Neural progenitor cell (in vitro differentiated cells): Measurements from ENCODE around the gene CENPP. TPM values are rescaled to one million over a fixed set of nuclear protein-coding genes. Genes with fewer than 3 reads are reported as not detected.

ENCODE experiments used
- DNase-seq: peaks from one replicate; pipeline ENCODE4 v3.0.0-alpha.2; 2016; ENCODE audit warnings: low spot score
- H2AFZ ChIP-seq: fragments of 200-600 bp; sonication (generic); replicated peaks from 2 replicates; pipeline ENCODE4 v1.6.1; 2016; ENCODE audit warnings: antibody characterized with exemption
- H3F3A ChIP-seq: fragments of 200-600 bp; sonication (generic); 2 replicates; pipeline ENCODE4 v1.6.1; 2016; ENCODE audit warnings: antibody characterized with exemption, low read depth
- H3K27ac ChIP-seq: fragments of 200-600 bp; sonication (generic); 2 replicates; pipeline ENCODE4 v1.5.1; 2016; ENCODE audit warnings: mild to moderate bottlenecking
- H3K27me3 ChIP-seq: fragments of 200-600 bp; sonication (generic); 2 replicates; pipeline ENCODE4 v1.6.1; 2016; ENCODE audit warnings: mild to moderate bottlenecking, moderate library complexity
- H3K36me3 ChIP-seq: fragments of 200-600 bp; sonication (generic); 2 replicates; pipeline ENCODE4 v1.5.1; 2016
- H3K4me1 ChIP-seq: fragments of 200-600 bp; sonication (generic); 2 replicates; pipeline ENCODE4 v1.6.1; 2016; ENCODE audit warnings: mixed run types
- H3K4me2 ChIP-seq: fragments of 200-600 bp; sonication (generic); 2 replicates; pipeline ENCODE4 v1.6.1; 2016
- H3K4me3 ChIP-seq: fragments of 200-600 bp; sonication (generic); 2 replicates; pipeline ENCODE4 v1.5.1; 2016
- H3K79me2 ChIP-seq: fragments of 200-600 bp; sonication (generic); 2 replicates; pipeline ENCODE4 v1.6.1; 2016; ENCODE audit warnings: low read depth
- H3K9ac ChIP-seq: fragments of 200-600 bp; sonication (generic); 2 replicates; pipeline ENCODE4 v1.6.1; 2016
- H3K9me3 ChIP-seq: fragments of 200-600 bp; sonication (generic); 2 replicates; pipeline ENCODE4 v1.5.1; 2016; ENCODE audit warnings: low read depth
- H4K20me1 ChIP-seq: fragments of 200-600 bp; sonication (generic); 2 replicates; pipeline ENCODE4 v1.6.1; 2016; ENCODE audit warnings: low read depth
- H3K27ac Mint-ChIP-seq: 3 replicates; pipeline ENCODE4 v1.8.0; 2021; ENCODE audit warnings: mixed read lengths
- H3K27me3 Mint-ChIP-seq: 2 replicates; pipeline ENCODE4 v1.8.0; 2022; ENCODE audit warnings: low read depth, mild to moderate bottlenecking, inconsistent platforms, moderate library complexity, mixed read lengths; ENCODE audit not compliant: insufficient read depth
- H3K36me3 Mint-ChIP-seq: 3 replicates; pipeline ENCODE4 v1.8.0; 2021; ENCODE audit warnings: mixed read lengths
- H3K4me1 Mint-ChIP-seq: 3 replicates; pipeline ENCODE4 v1.8.0; 2021; ENCODE audit warnings: mixed read lengths
- H3K4me3 Mint-ChIP-seq: 3 replicates; pipeline ENCODE4 v1.8.0; 2021; ENCODE audit warnings: mild to moderate bottlenecking, moderate library complexity, mixed read lengths
- H3K9me3 Mint-ChIP-seq: 3 replicates; pipeline ENCODE4 v1.8.0; 2020; ENCODE audit warnings: mixed read lengths
- CTCF ChIP-seq: fragments of 200-600 bp; sonication (generic); IDR thresholded peaks from 2 replicates; pipeline ENCODE4 v1.5.1; 2017; ENCODE audit warnings: antibody characterized with exemption, mild to moderate bottlenecking
- EZH2 ChIP-seq: fragments of 200-600 bp; sonication (generic); IDR thresholded peaks from 2 replicates; pipeline ENCODE4 v1.6.1; 2017; ENCODE audit warnings: antibody characterized with exemption, mild to moderate bottlenecking, moderate library complexity
- EZH2phosphoT487 ChIP-seq: fragments of 200-600 bp; sonication (generic); IDR thresholded peaks from 2 replicates; pipeline ENCODE4 v1.6.1; 2017; ENCODE audit warnings: antibody characterized with exemption
- total RNA-seq: library from RNA; depleted of rRNA; stranded (reverse); fragments of >200 nt; gene quantifications from 2 replicates; pipeline ENCODE4 v1.2.3, GENCODE V29; 2015; ENCODE audit warnings: low replicate concordance

CENPP gene
- total RNA-seq, 1 donor from 2014 or later = 10.7 TPM

DNA sequence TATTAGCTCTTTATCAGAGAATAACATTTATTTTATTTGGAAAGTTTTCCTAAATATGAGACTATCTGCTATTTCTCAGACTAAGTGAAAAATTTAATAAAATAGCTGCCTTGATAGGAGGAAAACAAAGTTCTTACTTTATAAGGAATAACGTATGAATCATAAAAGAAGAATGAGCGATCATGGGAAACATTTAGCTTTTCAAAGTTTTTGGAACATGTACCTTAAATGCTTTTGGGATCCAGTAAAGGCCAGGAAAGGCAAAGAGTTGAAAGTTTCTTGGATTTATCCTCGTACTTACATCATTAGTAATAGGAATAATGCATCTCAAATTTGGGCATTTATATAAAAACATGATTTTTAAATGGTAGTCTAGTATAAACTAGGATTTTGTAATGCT, 59.2 kb downstream of the CENPP start:
- H3K36me3 ChIP-seq = no peaks in the 10 kb centered on the region
- H4K20me1 ChIP-seq = no peaks in the 10 kb centered on the region
- no peaks in the 10 kb centered on the region for H3K36me3 Mint-ChIP-seq
- H3K9me3 ChIP-seq = no peaks in the 10 kb centered on the region
- no peaks in the 10 kb centered on the region for H3F3A ChIP-seq
- no peak overlapping the region for H3K27ac ChIP-seq
- no peaks in the 10 kb centered on the region for H3K4me1 Mint-ChIP-seq
- no peak overlapping the region for H3K4me3 ChIP-seq
- no peak overlapping the region for H2AFZ ChIP-seq
- DNase-seq = no peak
- no peaks in the 10 kb centered on the region for H3K9me3 Mint-ChIP-seq
- H3K4me3 Mint-ChIP-seq = no peak overlapping the region
- TF ChIP-seq EZH2 = no peak
- TF ChIP-seq CTCF = no peak
- TF ChIP-seq EZH2phosphoT487 = no peak
- no peaks in the 10 kb centered on the region for H3K27me3 Mint-ChIP-seq
- no peaks in the 10 kb centered on the region for H3K4me1 ChIP-seq
- H3K79me2 ChIP-seq = no peaks in the 10 kb centered on the region
- H3K9ac ChIP-seq = no peak overlapping the region
- no peaks in the 10 kb centered on the region for H3K27me3 ChIP-seq
- no peak overlapping the region for H3K4me2 ChIP-seq
- no peak overlapping the region for H3K27ac Mint-ChIP-seq

DNA sequence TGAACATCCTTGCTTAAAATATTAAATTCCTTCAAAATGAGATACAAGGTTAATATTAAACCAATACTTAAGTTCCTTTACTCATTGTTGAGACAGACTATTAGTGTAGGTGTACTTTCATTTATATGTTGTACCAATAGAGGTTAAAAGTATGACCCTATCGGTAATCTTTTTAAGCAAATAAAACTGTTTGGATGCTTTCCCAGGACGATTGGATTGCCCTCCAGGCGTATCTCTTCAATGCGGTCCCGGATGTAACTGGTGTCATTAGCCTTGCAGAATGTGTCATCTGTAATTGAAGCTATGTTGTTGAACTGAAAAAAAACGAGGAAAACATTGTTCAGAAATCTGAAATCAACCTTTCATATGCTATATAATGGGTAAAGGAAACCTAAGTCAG, 59.7 kb downstream of the CENPP start:
- H3K4me1 Mint-ChIP-seq = no peaks in the 10 kb centered on the region
- H3K27ac ChIP-seq = no peak overlapping the region
- no peaks in the 10 kb centered on the region for H3K4me1 ChIP-seq
- no peak overlapping the region for H3K27ac Mint-ChIP-seq
- TF ChIP-seq EZH2phosphoT487 (no peak), EZH2 (no peak), CTCF (no peak)
- H3K27me3 Mint-ChIP-seq = no peaks in the 10 kb centered on the region
- no peaks in the 10 kb centered on the region for H3K9me3 Mint-ChIP-seq
- H3K79me2 ChIP-seq = no peaks in the 10 kb centered on the region
- no peaks in the 10 kb centered on the region for H3K27me3 ChIP-seq
- no peaks in the 10 kb centered on the region for H3F3A ChIP-seq
- no peak for DNase-seq
- no peaks in the 10 kb centered on the region for H4K20me1 ChIP-seq
- no peak overlapping the region for H3K4me2 ChIP-seq
- no peak overlapping the region for H3K4me3 Mint-ChIP-seq
- H3K9me3 ChIP-seq = no peaks in the 10 kb centered on the region
- no peaks in the 10 kb centered on the region for H3K36me3 ChIP-seq
- H3K4me3 ChIP-seq = no peak overlapping the region
- no peaks in the 10 kb centered on the region for H3K36me3 Mint-ChIP-seq
- no peak overlapping the region for H3K9ac ChIP-seq
- no peak overlapping the region for H2AFZ ChIP-seq

- no peaks in the 10 kb centered on the region for H3K4me1 ChIP-seq
- Mint-ChIP-seq H3K4me3 (no peak overlapping the region), H3K27ac (no peak overlapping the region), H3K36me3 (no peaks in the 10 kb centered on the region), H3K27me3 (no peaks in the 10 kb centered on the region), H3K4me1 (no peaks in the 10 kb centered on the region), H3K9me3 (no peaks in the 10 kb centered on the region)
- no peak overlapping the region for H3K9ac ChIP-seq
- no peaks in the 10 kb centered on the region for H3F3A ChIP-seq
- no peak overlapping the region for H3K4me3 ChIP-seq
- no peak for DNase-seq
- H3K27ac ChIP-seq = no peak overlapping the region
- no peaks in the 10 kb centered on the region for H3K79me2 ChIP-seq
- no peak overlapping the region for H2AFZ ChIP-seq
- TF ChIP-seq CTCF = no peak
- no peak for TF ChIP-seq EZH2phosphoT487
- H4K20me1 ChIP-seq = no peaks in the 10 kb centered on the region
- no peaks in the 10 kb centered on the region for H3K36me3 ChIP-seq
- H3K27me3 ChIP-seq = no peaks in the 10 kb centered on the region
- H3K4me2 ChIP-seq = no peak overlapping the region
- no peaks in the 10 kb centered on the region for H3K9me3 ChIP-seq
Measured at GRCh38 chr9:92385953-92386352, 60.2 kb downstream of the CENPP start.

DNA sequence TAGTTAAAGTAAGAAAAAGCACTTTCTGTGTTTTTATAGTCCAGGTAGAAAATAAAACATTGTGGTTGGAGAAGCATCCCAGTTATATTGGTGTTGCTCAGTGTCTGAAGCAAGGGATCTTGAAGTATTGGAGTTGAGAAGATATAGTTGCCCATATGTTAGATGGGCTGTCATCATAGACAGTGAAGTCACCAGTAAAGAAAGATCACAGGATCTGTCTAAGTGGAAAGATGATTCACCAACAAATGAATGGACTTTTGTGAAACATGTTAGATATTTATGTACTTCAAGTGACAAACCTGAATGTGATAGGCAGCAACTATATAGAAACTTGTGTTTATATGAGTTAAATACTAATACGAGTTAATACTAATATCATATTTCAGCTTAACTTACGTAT, 66.9 kb downstream of the CENPP start:
- Histone ChIP-seq H3K27ac (no peak overlapping the region), H3K36me3 (no peaks in the 10 kb centered on the region), H3K4me1 (no peaks in the 10 kb centered on the region), H3K27me3 (no peaks in the 10 kb centered on the region), H3K9me3 (no peaks in the 10 kb centered on the region), H2AFZ (no peak overlapping the region), H4K20me1 (no peaks in the 10 kb centered on the region), H3K4me3 (no peak overlapping the region), H3K79me2 (no peaks in the 10 kb centered on the region), H3K9ac (no peak overlapping the region), H3K4me2 (no peak overlapping the region), H3F3A (no peaks in the 10 kb centered on the region)
- Mint-ChIP-seq H3K4me3 (no peak overlapping the region), H3K36me3 (no peaks in the 10 kb centered on the region), H3K9me3 (no peaks in the 10 kb centered on the region), H3K27ac (no peak overlapping the region), H3K27me3 (no peaks in the 10 kb centered on the region), H3K4me1 (no peaks in the 10 kb centered on the region)
- no peak for TF ChIP-seq EZH2phosphoT487
- TF ChIP-seq CTCF = no peak
- no peak for TF ChIP-seq EZH2
- no peak for DNase-seq
